LNCaP clone FGC (cell line): ENCODE measurements around the gene CD74.

ENCODE experiments used
- DNase-seq: peaks from one replicate; pipeline ENCODE4 v3.0.0-alpha.2; 2011; ENCODE audit warnings: low read depth
- H3K4me3 ChIP-seq: 2 replicates; pipeline ENCODE4 v1.5.1; 2011; ENCODE audit warnings: mild to moderate bottlenecking, low read depth, low read length, control low read depth
- CTCF ChIP-seq: IDR thresholded peaks from 2 replicates; pipeline ENCODE4 v1.5.1; 2012; ENCODE audit warnings: mild to moderate bottlenecking; ENCODE audit not compliant: control insufficient read depth, insufficient read depth; ENCODE audit errors: extremely low read depth

Gene CD74

GRCh38 chr5:150441813-150442698 lies 29.3 kb upstream of the CD74 start:
- no peak for TF ChIP-seq CTCF
- H3K4me3 ChIP-seq, result no peak overlapping the region
- no peak for DNase-seq

- TF ChIP-seq CTCF, result no peak
- DNase-seq, result no peak
- H3K4me3 ChIP-seq, result no peak overlapping the region
Observed at GRCh38 chr5:150440948-150441812, 28.5 kb upstream of the CD74 start.

GRCh38 chr5:150438873-150439546 lies 26.3 kb upstream of the CD74 start:
- no peak for DNase-seq
- peak; percentile 55 for TF ChIP-seq CTCF
- no peak overlapping the region for H3K4me3 ChIP-seq

GRCh38 chr5:150436141-150436680 lies 23.5 kb upstream of the CD74 start:
- peak; percentile 50 for DNase-seq
- peak; percentile 89 for TF ChIP-seq CTCF
- no peak overlapping the region for H3K4me3 ChIP-seq

GRCh38 chr5:150434464-150434863 lies 21.8 kb upstream of the CD74 start:
- H3K4me3 ChIP-seq, result no peak overlapping the region
- no peak for TF ChIP-seq CTCF
- DNase-seq, result no peak

- no peak for TF ChIP-seq CTCF
- DNase-seq, result no peak
- no peak overlapping the region for H3K4me3 ChIP-seq
Observed at GRCh38 chr5:150431574-150431973, 18.9 kb upstream of the CD74 start.
